H1 (cell line): Measurements from ENCODE around the gene ITIH1. TPM values are rescaled to one million over a fixed set of nuclear protein-coding genes. Genes with fewer than 3 reads are reported as not detected.

Experiments
- CTCF ChIA-PET: fragments of 300-600 bp; sonication (Branson Sonifier 250); formaldehyde crosslinking; loops from one replicate; lab custom pipeline; 2021; ENCODE audit not compliant: partially characterized antibody; lab: Charles Lee
- POLR2A ChIA-PET: fragments of 300-600 bp; sonication (Branson Sonifier 250); formaldehyde crosslinking; loops from one replicate; lab custom pipeline; 2021; ENCODE audit warnings: inconsistent platforms; ENCODE audit not compliant: partially characterized antibody; lab: Charles Lee
- DNase-seq, 2 experiments: peaks; one replicate each; pipeline versions ENCODE4 v3.0.0 to v3.0.0-alpha.2; 2010 to 2022; ENCODE audit warnings: low spot score in 2 of 2, low read depth in 1 of 2, mixed read lengths in 1 of 2
- FAIRE-seq: peaks from 2 replicates; lab custom pipeline; 2011; peaks lifted over from hg19 to GRCh38; lab: Jason Lieb, UNC
- H2AFZ ChIP-seq: 2 replicates; pipeline ENCODE4 v1.8.1; 2012; ENCODE audit warnings: low read length, inconsistent platforms
- H2AK5ac ChIP-seq: 2 replicates; pipeline ENCODE4 v1.6.1; 2013; ENCODE audit warnings: low read depth, low read length
- H2BK120ac ChIP-seq: replicated peaks from 2 replicates; pipeline ENCODE3; 2013; ENCODE audit warnings: low read depth, low read length, inconsistent platforms
- H2BK12ac ChIP-seq: 2 replicates; pipeline ENCODE4 v1.6.1; 2013; ENCODE audit warnings: low read depth, low read length
- H2BK15ac ChIP-seq: 2 replicates; pipeline ENCODE4 v1.6.1; 2013; ENCODE audit warnings: low read length
- H2BK20ac ChIP-seq: 2 replicates; pipeline ENCODE4 v1.6.1; 2013; ENCODE audit warnings: low read length
- H2BK5ac ChIP-seq: 2 replicates; pipeline ENCODE4 v1.6.1; 2013; ENCODE audit warnings: low read depth, low read length
- H3K14ac ChIP-seq: 2 replicates; pipeline ENCODE4 v1.6.1; 2013; ENCODE audit warnings: inconsistent platforms; ENCODE audit not compliant: insufficient read length
- H3K18ac ChIP-seq: 2 replicates; pipeline ENCODE4 v1.6.1; 2013; ENCODE audit warnings: low read length; ENCODE audit errors: extremely low read depth
- H3K23ac ChIP-seq: 2 replicates; pipeline ENCODE4 v1.6.1; 2013; ENCODE audit warnings: inconsistent platforms; ENCODE audit not compliant: insufficient read length
- H3K23me2 ChIP-seq: 2 replicates; pipeline ENCODE4 v1.6.1; 2013; ENCODE audit warnings: low read depth, low read length
- H3K27ac ChIP-seq: 2 replicates; pipeline ENCODE4 v1.6.1; 2011; ENCODE audit warnings: low read depth, low read length, inconsistent platforms
- H3K27me3 ChIP-seq, 4 experiments: replicated peaks in 1 of 4; 1 replicate in 1 of 4; 2 replicates in 3 of 4; pipeline versions ENCODE4 v1.6.1 to v1.8.1; 2011 to 2013; ENCODE audit warnings: low read length in 3 of 4, mild to moderate bottlenecking in 3 of 4, inconsistent platforms in 2 of 4, mixed read lengths in 2 of 4, moderate library complexity in 1 of 4; ENCODE audit not compliant: control insufficient read depth in 3 of 4, insufficient read depth in 3 of 4; ENCODE audit errors: extremely low read depth in 1 of 4
- H3K36me3 ChIP-seq, 4 experiments: 2 replicates each; pipeline versions ENCODE4 v1.6.1 to v1.8.1; 2011 to 2013; ENCODE audit warnings: mild to moderate bottlenecking in 4 of 4, low read length in 3 of 4, moderate library complexity in 2 of 4, control low read depth in 1 of 4, inconsistent platforms in 1 of 4; ENCODE audit not compliant: insufficient read depth in 4 of 4, control insufficient read depth in 2 of 4
- H3K4ac ChIP-seq: replicated peaks from 2 replicates; pipeline ENCODE3; 2013; ENCODE audit warnings: low read length, low read depth, mixed read lengths, inconsistent platforms; ENCODE audit not compliant: insufficient read length
- H3K4me1 ChIP-seq, 4 experiments: replicated peaks in 1 of 4; 1 replicate in 1 of 4; 2 replicates in 3 of 4; pipeline versions ENCODE4 v1.6.1 to v1.8.1; 2011 to 2013; ENCODE audit warnings: low read length in 3 of 4, inconsistent platforms in 2 of 4, mixed read lengths in 1 of 4; ENCODE audit not compliant: insufficient read depth in 4 of 4, control insufficient read depth in 3 of 4
- H3K4me2 ChIP-seq, 2 experiments: 2 replicates each; pipeline versions ENCODE4 v1.6.1 to v1.8.1; 2011 to 2013; ENCODE audit warnings: low read depth in 2 of 2, low read length in 2 of 2, control low read depth in 1 of 2, inconsistent platforms in 1 of 2, mild to moderate bottlenecking in 1 of 2; ENCODE audit not compliant: insufficient read depth in 1 of 2
- H3K4me3 ChIP-seq, 4 experiments: fragments of 200-600, 300-600 bp in 1 of 4; sonication (generic), shearing (Covaris generic), sonication (Bioruptor Twin) in 1 of 4; 2 replicates each; pipeline versions ENCODE4 v1.5.1 to v1.8.1; 2011 to 2016; ENCODE audit warnings: low read length in 4 of 4, low read depth in 3 of 4, control low read depth in 2 of 4, inconsistent platforms in 2 of 4, mild to moderate bottlenecking in 2 of 4, mixed read lengths in 1 of 4, moderate library complexity in 1 of 4; ENCODE audit not compliant: insufficient read depth in 2 of 4; ENCODE audit errors: extremely low read depth in 1 of 4
- H3K56ac ChIP-seq: replicated peaks from 2 replicates; pipeline ENCODE3; 2013; ENCODE audit warnings: low read depth, mild to moderate bottlenecking, mixed read lengths, low read length, inconsistent platforms; ENCODE audit not compliant: insufficient read length
- H3K79me1 ChIP-seq: 2 replicates; pipeline ENCODE4 v1.6.1; 2013; ENCODE audit warnings: low read depth, low read length, control low read depth
- H3K79me2 ChIP-seq, 2 experiments: 2 replicates each; pipeline versions ENCODE4 v1.6.1 to v1.8.1; 2012 to 2013; ENCODE audit warnings: low read length in 2 of 2, mild to moderate bottlenecking in 2 of 2, inconsistent platforms in 1 of 2; ENCODE audit not compliant: insufficient read depth in 2 of 2, control insufficient read depth in 1 of 2
- H3K9ac ChIP-seq, 4 experiments: replicated peaks in 1 of 4; 1 replicate in 1 of 4; 2 replicates in 3 of 4; pipeline versions ENCODE4 v1.6.1 to v1.8.1; 2011 to 2013; ENCODE audit warnings: low read depth in 3 of 4, low read length in 3 of 4, control low read depth in 2 of 4, mild to moderate bottlenecking in 2 of 4, moderate library complexity in 2 of 4, inconsistent platforms in 1 of 4; ENCODE audit errors: extremely low read depth in 1 of 4
- H3K9me3 ChIP-seq, 2 experiments: 2 replicates each; pipeline versions ENCODE4 v1.6.1 to v1.8.1; 2012 to 2013; ENCODE audit warnings: mild to moderate bottlenecking in 2 of 2, moderate library complexity in 2 of 2, control low read depth in 1 of 2, inconsistent platforms in 1 of 2, low read depth in 1 of 2, low read length in 1 of 2, mixed read lengths in 1 of 2; ENCODE audit not compliant: insufficient read depth in 2 of 2
- H4K20me1 ChIP-seq, 2 experiments: replicated peaks in 1 of 2; 2 replicates each; pipeline versions ENCODE3 to v1.8.1; 2011 to 2013; ENCODE audit warnings: inconsistent platforms in 2 of 2, low read length in 2 of 2, mild to moderate bottlenecking in 1 of 2; ENCODE audit not compliant: insufficient read depth in 2 of 2, control insufficient read depth in 1 of 2
- H4K5ac ChIP-seq: 2 replicates; pipeline ENCODE4 v1.6.1; 2013; ENCODE audit warnings: low read length, low read depth, mixed read lengths, inconsistent platforms; ENCODE audit not compliant: insufficient read length
- H4K8ac ChIP-seq: 2 replicates; pipeline ENCODE4 v1.8.0; 2013; ENCODE audit warnings: mild to moderate bottlenecking, moderate library complexity, low read length, inconsistent platforms; ENCODE audit not compliant: insufficient read depth; ENCODE audit errors: extremely low read depth
- H4K91ac ChIP-seq: replicated peaks from 2 replicates; pipeline ENCODE3; 2013; ENCODE audit warnings: low read length, mixed read lengths, inconsistent platforms; ENCODE audit not compliant: insufficient read length
- EGR1 ChIP-seq: IDR thresholded peaks from 2 replicates; pipeline ENCODE4 v1.6.1; 2011; ENCODE audit warnings: low read depth, low read length, borderline replicate concordance
- POU5F1 ChIP-seq: IDR thresholded peaks from 2 replicates; pipeline ENCODE4 v1.6.1; 2011; ENCODE audit warnings: low read depth, mild to moderate bottlenecking, low read length, moderate library complexity
- RXRA ChIP-seq: IDR thresholded peaks from 2 replicates; pipeline ENCODE4 v1.6.1; 2011; ENCODE audit warnings: low read depth, mild to moderate bottlenecking, low read length, moderate library complexity; ENCODE audit not compliant: insufficient read depth
- WGBS, 2 experiments: shearing (Covaris generic) in 1 of 2; methylation state at CpG; one replicate each; pipeline versions ENCODE4 v1.1.6 to v1.1.7; 2013 to 2015; ENCODE audit warnings: low lambda C conversion rate in 2 of 2, mixed read lengths in 2 of 2, inconsistent platforms in 1 of 2, low coverage in 1 of 2, missing lambda C conversion rate in 1 of 2; ENCODE audit not compliant: insufficient replicate concordance in 2 of 2, insufficient coverage in 1 of 2, insufficient read length in 1 of 2; ENCODE audit errors: extremely low coverage in 1 of 2, missing lambda C conversion rate in 1 of 2; 5-methylcytosine and 5-hydroxymethylcytosine counted together
- polyA plus RNA-seq, 7 experiments: library from polyadenylated mRNA; depleted of rRNA in 3 of 7; stranded (reverse) in 5 of 7; unstranded in 2 of 7; fragments of >200 nt in 5 of 7; fragments of 200-250 nt in 2 of 7; gene quantifications; 1 replicate in 5 of 7; 2 replicates in 1 of 7; 4 replicates in 1 of 7; pipeline versions ENCODE4 v1.2.1 to v1.2.3, GENCODE V29; 2011 to 2013; ENCODE audit warnings: missing spikeins in 2 of 7, mixed read lengths in 2 of 7
- total RNA-seq: library from RNA; stranded (reverse); fragmentation: NEBNext Ultra II Directional; extraction: Animal tissue kit (Norgen Biotek cat#: 25700); gene quantifications from 2 replicates; pipeline ENCODE4 v1.2.1, GENCODE V29; 2021
- TF ChIP-seq, protein P1 (sequence below): IDR thresholded peaks from 2 replicates; pipeline ENCODE4 v1.6.1; 2012; ENCODE audit warnings: low read length, inconsistent platforms

ITIH1 gene
- total and polyA plus RNA-seq, 2 of the 8 experiments (the other 6 are each of a cell fraction or from before 2014, with no cell fraction given): not detected

GRCh38 chr3:52805270-52806039 is 28.1 kb downstream of the ITIH1 start:
- Histone ChIP-seq H3K9me3 (no peaks in the 10 kb centered on the region), H2BK15ac (no peak overlapping the region), H3K36me3 (no peaks in the 10 kb centered on the region), H3K4me2 (no peak overlapping the region), H3K14ac (no peak overlapping the region), H3K79me1 (no peaks in the 10 kb centered on the region), H3K79me2 (no peaks in the 10 kb centered on the region), H2BK20ac (no peak overlapping the region), H3K4me3 (no peak overlapping the region), H3K4me1 (no peaks in the 10 kb centered on the region), H3K9ac (no peak overlapping the region), H4K91ac (no peak overlapping the region), H2BK120ac (no peak overlapping the region), H3K27ac (no peak overlapping the region), H4K5ac (no peak overlapping the region), H3K23me2 (peaks cover 5% of the 10 kb centered on the region; the same call in 1 of the 2 replicates), H3K4ac (no peak overlapping the region), H2BK12ac (no peak overlapping the region), H3K18ac (no peak overlapping the region), H3K27me3 (no peaks in the 10 kb centered on the region; a peak in 1 of 7 replicates), H2AK5ac (no peak overlapping the region), H2AFZ (no peak overlapping the region), H2BK5ac (no peak overlapping the region), H3K23ac (no peak overlapping the region), H3K56ac (no peak overlapping the region), H4K20me1 (peaks cover 0 to 2% of the 10 kb centered on the region in 2 experiments), H4K8ac (peak overlapping the region; percentile 77; the same call in 1 of the 2 replicates)
- ChIA-PET CTCF (interaction anchor here (1.3 to 1.5 kb wide), 2 partner anchors 13 to 16 kb away, joined by 7 to 8 read pairs; no protein-coding TSS in a partner anchor), POLR2A (interaction anchor here (1.1 kb wide), 1 partner anchor 13 kb away, joined by 3 read pairs; no protein-coding TSS in a partner anchor)
- DNase-seq: no peak
- WGBS, 2 experiments: 89% methylated on average over 17 of the region's 19 CpGs; no CpG with 5 or more reads in 1 of the 2 experiments
- no peak for FAIRE-seq
- TF ChIP-seq, protein P1, sequence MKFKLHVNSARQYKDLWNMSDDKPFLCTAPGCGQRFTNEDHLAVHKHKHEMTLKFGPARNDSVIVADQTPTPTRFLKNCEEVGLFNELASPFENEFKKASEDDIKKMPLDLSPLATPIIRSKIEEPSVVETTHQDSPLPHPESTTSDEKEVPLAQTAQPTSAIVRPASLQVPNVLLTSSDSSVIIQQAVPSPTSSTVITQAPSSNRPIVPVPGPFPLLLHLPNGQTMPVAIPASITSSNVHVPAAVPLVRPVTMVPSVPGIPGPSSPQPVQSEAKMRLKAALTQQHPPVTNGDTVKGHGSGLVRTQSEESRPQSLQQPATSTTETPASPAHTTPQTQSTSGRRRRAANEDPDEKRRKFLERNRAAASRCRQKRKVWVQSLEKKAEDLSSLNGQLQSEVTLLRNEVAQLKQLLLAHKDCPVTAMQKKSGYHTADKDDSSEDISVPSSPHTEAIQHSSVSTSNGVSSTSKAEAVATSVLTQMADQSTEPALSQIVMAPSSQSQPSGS: no peak
- TF ChIP-seq POU5F1 (no peak), EGR1 (no peak), RXRA (no peak)
